Ovary (tissue), 9 donors: ENCODE results near the gene CHML. TPM values are rescaled to one million over a fixed set of nuclear protein-coding genes. Genes with fewer than 3 reads are reported as not detected.

ENCODE experiments used
- DNase-seq, 5 donors: peaks; one replicate each; pipeline ENCODE4 v3.0.0-alpha.2; 2019 to 2020
- H3K27ac ChIP-seq, 2 donors: fragments of 200-600 bp; one replicate each; pipeline versions ENCODE4 v1.5.1 to v1.8.0; 2019 to 2022
- H3K27me3 ChIP-seq: fragments of 200-600 bp; one replicate; pipeline ENCODE4 v1.8.0; 2022
- H3K36me3 ChIP-seq: fragments of 200-600 bp; sonication (generic); one replicate; pipeline ENCODE4 v1.5.1; 2019
- H3K4me1 ChIP-seq: one replicate; pipeline ENCODE4 v1.8.1; 2013; ENCODE audit warnings: mild to moderate bottlenecking, moderate library complexity; ENCODE audit not compliant: insufficient read depth
- H3K4me3 ChIP-seq: fragments of 200-600 bp; sonication (generic); one replicate; pipeline ENCODE4 v1.5.1; 2017
- H3K9me3 ChIP-seq, 2 donors: fragments of 200-600 bp in 1 of 2; sonication (generic) in 1 of 2; one replicate each; pipeline versions ENCODE4 v1.5.1 to v1.8.1; 2013 to 2019; ENCODE audit warnings: mild to moderate bottlenecking in 1 of 2, moderate library complexity in 1 of 2
- CTCF ChIP-seq, 3 donors: fragments of 450-650 bp in 2 of 3; fragments of 200-600 bp in 1 of 3; IDR thresholded peaks; one replicate each; pipeline versions ENCODE4 v1.5.1 to v1.8.0; 2016 to 2022; ENCODE audit warnings: antibody characterized with exemption in 3 of 3, mild to moderate bottlenecking in 1 of 3
- EP300 ChIP-seq: sonication (generic); formaldehyde crosslinking; IDR thresholded peaks from one replicate; pipeline ENCODE4 v1.6.1; 2017; ENCODE audit warnings: antibody characterized with exemption
- POLR2A ChIP-seq: fragments of 450-650 bp; IDR thresholded peaks from one replicate; pipeline ENCODE4 v1.6.1; 2017; ENCODE audit warnings: antibody characterized with exemption, mild to moderate bottlenecking, moderate library complexity
- WGBS, 3 donors: extraction: QIAGEN DNeasy Blood & Tissue Kit in 1 of 3; methylation state at CpG; one replicate each; pipeline versions ENCODE4 v1.1.5 to v1.1.7; 2013 to 2017; 5-methylcytosine and 5-hydroxymethylcytosine counted together
- intact Hi-C, 4 donors: fragments of 100-400 bp; cut with DNase I; formaldehyde crosslinking; loops; one replicate each; pipeline versions ENCODE4 v1.11.0 to v1.15.1; 2022 to 2023
- polyA plus RNA-seq, 2 donors: library from polyadenylated mRNA; stranded (reverse); fragments of 200-250 nt in 1 of 2; fragments of 350-450 nt in 1 of 2; fragmentation: Illumina TruSeq in 1 of 2; extraction: RNeasy Lipid Tissue Mini Kit (QIAGEN cat#74804) in 1 of 2; gene quantifications; one replicate each; pipeline ENCODE4 v1.2.3, GENCODE V29; 2013 to 2014
- total RNA-seq, 7 donors: library from RNA; depleted of rRNA in 2 of 7; stranded (reverse); fragments of >200 nt in 2 of 7; fragmentation: NEBNext Ultra II Directional in 3 of 7; extraction: Animal tissue kit (Norgen Biotek cat#: 25700) in 3 of 7; gene quantifications; one replicate each; pipeline versions ENCODE4 v1.1.0 to v1.2.4, GENCODE V29; 2016 to 2023
- donor health status: DM: no; HTN: no; CAD: no; lungs with moderate emphysema.
- donor health status: DM: no; HTN: no; CAD: no.
- donor health status: Bipolar disorder and iron deficiency.
- donor health status: DM: yes; HTN: yes; CAD: no.
- donor health status: DM: no; HTN: no; CAD: no.
- donor health status: DM: yes; HTN: yes; CAD: no.

The CHML gene
- total and polyA plus RNA-seq, 9 donors = 5.3 to 25.1 (median 11.0) TPM

GRCh38 chr1:241610056-241610815 lies 29.9 kb downstream of the CHML start:
- Histone ChIP-seq H3K4me3 (no peak overlapping the region), H3K27ac (no peak overlapping the region), H3K36me3 (no peaks in the 10 kb centered on the region), H3K9me3 (no peaks in the 10 kb centered on the region), H3K27me3 (no peaks in the 10 kb centered on the region), H3K4me1 (peaks cover 3% of the 10 kb centered on the region)
- TF ChIP-seq POLR2A (no peak), EP300 (no peak)
- intact Hi-C loops = loop anchor here in 3 of 4 donors (5.0 kb wide), 1 partner anchor 222 kb away; no protein-coding TSS in a partner anchor
- 25 to 37% (median 28%) methylated on average over 8 of the region's 8 CpGs for WGBS, 3 donors
- DNase-seq = no peak

GRCh38 chr1:241608379-241609033 lies 31.7 kb downstream of the CHML start:
- no peaks in the 10 kb centered on the region for H3K36me3 ChIP-seq
- H3K9me3 ChIP-seq = no peaks in the 10 kb centered on the region
- H3K4me1 ChIP-seq = peaks cover 3% of the 10 kb centered on the region
- H3K4me3 ChIP-seq = no peak overlapping the region
- TF ChIP-seq CTCF (IDR thresholded peaks at IDR 0.05) (no peak), POLR2A (no peak), EP300 (no peak)
- DNase-seq = no peak
- no peaks in the 10 kb centered on the region for H3K27me3 ChIP-seq
- intact Hi-C loops = no loop called here
- whole genome bisulfite sequencing, 3 donors = 25 to 35% (median 27%) methylated on average over 3 of the region's 3 CpGs
- no peak overlapping the region for H3K27ac ChIP-seq

GRCh38 chr1:241607497-241607896 lies 32.7 kb downstream of the CHML start:
- Histone ChIP-seq H3K9me3 (no peaks in the 10 kb centered on the region), H3K27ac (no peak overlapping the region), H3K36me3 (no peaks in the 10 kb centered on the region), H3K4me3 (no peak overlapping the region), H3K4me1 (peaks cover 3% of the 10 kb centered on the region), H3K27me3 (no peaks in the 10 kb centered on the region)
- no peak for TF ChIP-seq POLR2A
- TF ChIP-seq EP300 = no peak
- TF ChIP-seq CTCF (IDR thresholded peaks at IDR 0.05) = no peak
- intact Hi-C loops = no loop called here
- no peak for DNase-seq

- Histone ChIP-seq H3K27me3 (no peaks in the 10 kb centered on the region), H3K4me1 (peaks cover 3% of the 10 kb centered on the region), H3K36me3 (no peaks in the 10 kb centered on the region), H3K4me3 (no peak overlapping the region), H3K27ac (no peak overlapping the region), H3K9me3 (no peaks in the 10 kb centered on the region)
- 68 to 72% (median 71%) methylated on average over 5 of the region's 5 CpGs for WGBS, 3 donors
- no peak for DNase-seq
- intact Hi-C loops = no loop called here
- no peak for TF ChIP-seq EP300
- TF ChIP-seq CTCF (IDR thresholded peaks at IDR 0.05) = no peak
- TF ChIP-seq POLR2A = no peak
These were observed 33.6 kb downstream of the CHML start for GRCh38 chr1:241606544-241606943.
